HG03439 (cell line): ENCODE results near the gene SDSL.

Experiments used
- ATAC-seq: cut with Tn5 transposase; IDR thresholded peaks from one replicate; pipeline ENCODE4 v1.9.1; 2021; ENCODE audit warnings: mild to moderate bottlenecking, moderate library complexity; ENCODE audit not compliant: unreplicated experiment

SDSL gene

GRCh38 chr12:113466454-113467141 is 44.4 kb downstream of the SDSL start:
- ATAC-seq, result no peak

GRCh38 chr12:113467142-113467501 is 44.9 kb downstream of the SDSL start:
- ATAC-seq, result no peak

- no peak for ATAC-seq
Measured at GRCh38 chr12:113467502-113468364, 45.6 kb downstream of the SDSL start.

GRCh38 chr12:113468365-113469223 is 46.4 kb downstream of the SDSL start:
- no peak for ATAC-seq

GRCh38 chr12:113469224-113469948 is 47.2 kb downstream of the SDSL start:
- ATAC-seq, result no peak

- ATAC-seq, result no peak
Measured at GRCh38 chr12:113469949-113470743, 48.0 kb downstream of the SDSL start.

- no peak for ATAC-seq
Measured at GRCh38 chr12:113470871-113471618, 48.9 kb downstream of the SDSL start.

GRCh38 chr12:113471619-113472171 is 49.5 kb downstream of the SDSL start, which contains the start of gene LHX5:
Gene LHX5 (minus strand): TSS chr12:113471871. CDS start chr12:113471498, 373 bp downstream.
- ATAC-seq, result no peak

- ATAC-seq, result no peak
Measured at GRCh38 chr12:113472191-113473121, 50.3 kb downstream of the SDSL start.

- ATAC-seq, result no peak
Measured at GRCh38 chr12:113473400-113473799, 51.2 kb downstream of the SDSL start.

- ATAC-seq, result no peak
Measured at GRCh38 chr12:113473942-113474341, 51.8 kb downstream of the SDSL start.

GRCh38 chr12:113474635-113475436 is 52.7 kb downstream of the SDSL start:
- ATAC-seq, result no peak

- ATAC-seq, result no peak
Measured at GRCh38 chr12:113475451-113476175, 53.4 kb downstream of the SDSL start.

GRCh38 chr12:113476176-113476986 is 54.2 kb downstream of the SDSL start:
- no peak for ATAC-seq

GRCh38 chr12:113477171-113477841 is 55.1 kb downstream of the SDSL start:
- no peak for ATAC-seq
